OCI-LY7 (cell line): ENCODE data around the gene GRB10. TPM values are rescaled to one million over a fixed set of nuclear protein-coding genes. Genes with fewer than 3 reads are reported as not detected.

Source experiments
- BruUV-seq: library from RNA; stranded (reverse); fragments of 400-500 nt; replicated peaks from 2 replicates; lab custom pipeline; 2021; lab: Mats Ljungman, UMichigan
- CTCF ChIA-PET: fragments of 300-600 bp; sonication (Branson Sonifier 250); formaldehyde crosslinking; loops from one replicate; lab custom pipeline; 2022; ENCODE audit warnings: antibody characterized with exemption; ENCODE audit not compliant: unreplicated experiment; lab: Charles Lee
- POLR2A ChIA-PET: fragments of 300-600 bp; sonication (Branson Sonifier 250); formaldehyde crosslinking; loops from one replicate; lab custom pipeline; 2022; ENCODE audit warnings: antibody characterized with exemption; lab: Charles Lee
- DNase-seq: peaks from one replicate; pipeline ENCODE4 v3.0.0-alpha.2; 2015; ENCODE audit warnings: low spot score
- H2AFZ ChIP-seq: fragments of 200-600 bp; sonication (generic), shearing (Covaris generic); 2 replicates; pipeline ENCODE4 v1.6.1; 2014; ENCODE audit warnings: mild to moderate bottlenecking, antibody characterized with exemption, low read length, moderate library complexity
- H3K27ac ChIP-seq: fragments of 200-600 bp; sonication (generic); 2 replicates; pipeline ENCODE4 v1.5.1; 2014; ENCODE audit warnings: mixed run types, low read depth, mild to moderate bottlenecking, moderate library complexity, low read length, inconsistent platforms; ENCODE audit not compliant: poor library complexity, severe bottlenecking
- H3K36me3 ChIP-seq: fragments of 200-600 bp; sonication (generic); 2 replicates; pipeline ENCODE4 v1.6.1; 2014; ENCODE audit warnings: mild to moderate bottlenecking, antibody characterized with exemption, low read length, moderate library complexity, mixed read lengths; ENCODE audit not compliant: insufficient read depth
- H3K4me1 ChIP-seq: fragments of 200-600 bp; sonication (generic); 2 replicates; pipeline ENCODE4 v1.5.1; 2014; ENCODE audit warnings: mild to moderate bottlenecking, low read length; ENCODE audit not compliant: insufficient read depth, poor library complexity, severe bottlenecking
- H3K4me2 ChIP-seq: fragments of 200-600 bp; sonication (generic); 2 replicates; pipeline ENCODE4 v1.6.1; 2014; ENCODE audit warnings: mild to moderate bottlenecking, low read length
- H3K4me3 ChIP-seq: fragments of 200-600 bp; sonication (generic); 2 replicates; pipeline ENCODE4 v1.5.1; 2014; ENCODE audit warnings: mild to moderate bottlenecking, low read depth, low read length; ENCODE audit not compliant: poor library complexity, severe bottlenecking
- H3K79me2 ChIP-seq: fragments of 200-600 bp; sonication (generic); 2 replicates; pipeline ENCODE4 v1.6.1; 2016; ENCODE audit warnings: low read depth, mild to moderate bottlenecking, low read length, moderate library complexity, mixed read lengths; ENCODE audit not compliant: insufficient read depth
- H3K9me2 ChIP-seq: fragments of 200-600 bp; sonication (generic); 2 replicates; pipeline ENCODE4 v1.6.1; 2016; ENCODE audit warnings: mild to moderate bottlenecking, low read length, mixed read lengths; ENCODE audit not compliant: insufficient read depth
- H3K9me3 ChIP-seq: fragments of 200-600 bp; sonication (generic); 2 replicates; pipeline ENCODE4 v1.6.1; 2014; ENCODE audit warnings: mild to moderate bottlenecking, mixed run types, low read length, mixed read lengths
- H4K20me1 ChIP-seq: fragments of 200-600 bp; sonication (generic); 2 replicates; pipeline ENCODE4 v1.6.1; 2014; ENCODE audit warnings: mild to moderate bottlenecking, antibody characterized with exemption, low read length, moderate library complexity, mixed read lengths; ENCODE audit not compliant: insufficient read depth
- CTCF ChIP-seq: fragments of 200-600 bp; sonication (generic); conservative IDR thresholded peaks from 2 replicates; pipeline ENCODE4 v1.5.1; 2014; ENCODE audit warnings: mild to moderate bottlenecking, antibody characterized with exemption, low read length, moderate library complexity, mixed read lengths
- EZH2phosphoT487 ChIP-seq: fragments of 200-600 bp; sonication (generic); IDR thresholded peaks from 2 replicates; pipeline ENCODE4 v1.6.1; 2018; ENCODE audit warnings: low read depth, borderline replicate concordance, mild to moderate bottlenecking, mixed run types, antibody characterized with exemption, low read length, moderate library complexity, mixed read lengths
- intact Hi-C: fragments of 100-400 bp; cut with micrococcal nuclease; formaldehyde crosslinking; loops from one replicate; pipeline ENCODE4 v1.10.0; 2022; ENCODE audit not compliant: unreplicated experiment
- total RNA-seq, 2 experiments: library from RNA; depleted of rRNA in 1 of 2; stranded (reverse); fragments of >200 nt in 1 of 2; shearing (Covaris generic) in 1 of 2; gene quantifications; 2 replicates each; pipeline ENCODE4 v1.2.3, GENCODE V29; 2014 to 2022

GRB10 gene
- total RNA-seq, 2 experiments from 2014 or later, result not detected

GRCh38 chr7:50599385-50599784 is 183.3 kb downstream of the GRB10 start:
- POLR2A ChIA-PET, result interaction anchor here (1.4 kb wide), 1 partner anchor 8 kb away, joined by 4 read pairs; no protein-coding TSS in a partner anchor
- Histone ChIP-seq H2AFZ (no peak overlapping the region), H3K4me2 (no peak overlapping the region), H3K9me2 (no peaks in the 10 kb centered on the region), H3K9me3 (no peaks in the 10 kb centered on the region), H3K4me1 (no peaks in the 10 kb centered on the region), H3K36me3 (no peaks in the 10 kb centered on the region), H3K79me2 (no peaks in the 10 kb centered on the region), H4K20me1 (no peaks in the 10 kb centered on the region), H3K4me3 (no peak overlapping the region), H3K27ac (no peak overlapping the region)
- CTCF ChIA-PET, result no interaction called here
- TF ChIP-seq CTCF (no peak), EZH2phosphoT487 (no peak)
- BruUV-seq, result no TSS peak
- DNase-seq, result no peak
- intact Hi-C loops, result no loop called here

- CTCF ChIA-PET, result no interaction called here
- no peak overlapping the region for H2AFZ ChIP-seq
- TF ChIP-seq EZH2phosphoT487, result no peak
- TF ChIP-seq CTCF, result no peak
- no peaks in the 10 kb centered on the region for H3K9me2 ChIP-seq
- no peaks in the 10 kb centered on the region for H4K20me1 ChIP-seq
- intact Hi-C loops, result no loop called here
- no peak overlapping the region for H3K4me2 ChIP-seq
- no TSS peak for BruUV-seq
- no peak overlapping the region for H3K4me3 ChIP-seq
- POLR2A ChIA-PET, result interaction anchor here (1.4 kb wide), 1 partner anchor 9 kb away, joined by 4 read pairs; no protein-coding TSS in a partner anchor
- H3K36me3 ChIP-seq, result no peaks in the 10 kb centered on the region
- no peak overlapping the region for H3K27ac ChIP-seq
- DNase-seq, result no peak
- no peaks in the 10 kb centered on the region for H3K9me3 ChIP-seq
- H3K79me2 ChIP-seq, result no peaks in the 10 kb centered on the region
- no peaks in the 10 kb centered on the region for H3K4me1 ChIP-seq
These were observed 184.0 kb downstream of the GRB10 start for GRCh38 chr7:50598460-50599343.

- BruUV-seq, result no TSS peak
- no peaks in the 10 kb centered on the region for H3K36me3 ChIP-seq
- intact Hi-C loops, result no loop called here
- TF ChIP-seq EZH2phosphoT487, result no peak
- no peak for TF ChIP-seq CTCF
- H2AFZ ChIP-seq, result no peak overlapping the region
- H3K79me2 ChIP-seq, result no peaks in the 10 kb centered on the region
- no peaks in the 10 kb centered on the region for H3K9me3 ChIP-seq
- ChIA-PET CTCF (no interaction called here), POLR2A (no interaction called here)
- no peaks in the 10 kb centered on the region for H3K4me1 ChIP-seq
- H3K4me2 ChIP-seq, result no peak overlapping the region
- H3K27ac ChIP-seq, result no peak overlapping the region
- no peak for DNase-seq
- no peaks in the 10 kb centered on the region for H3K9me2 ChIP-seq
- no peaks in the 10 kb centered on the region for H4K20me1 ChIP-seq
- H3K4me3 ChIP-seq, result no peak overlapping the region
These were observed 186.2 kb downstream of the GRB10 start for GRCh38 chr7:50596484-50596883.
